Hepatocyte (in vitro differentiated cells): ENCODE results near the gene TMEM242.
"Not testable (repeated sequence)": the region's sequence is repeated elsewhere in the genome, so short reads cannot be mapped to it uniquely, and the experiment has no call there.

ENCODE experiments used
- EZH2 ChIP-seq: fragments of 200-600 bp; sonication (generic); IDR thresholded peaks from 2 replicates; pipeline ENCODE4 v1.6.1; 2016; ENCODE audit warnings: antibody characterized with exemption, mild to moderate bottlenecking, borderline replicate concordance
- TF ChIP-seq, protein P1 (sequence below): fragments of 200-600 bp; sonication (generic); IDR thresholded peaks from 2 replicates; pipeline ENCODE4 v1.5.1; 2016; ENCODE audit warnings: antibody characterized with exemption, mild to moderate bottlenecking; ENCODE audit not compliant: poor library complexity

DNA sequence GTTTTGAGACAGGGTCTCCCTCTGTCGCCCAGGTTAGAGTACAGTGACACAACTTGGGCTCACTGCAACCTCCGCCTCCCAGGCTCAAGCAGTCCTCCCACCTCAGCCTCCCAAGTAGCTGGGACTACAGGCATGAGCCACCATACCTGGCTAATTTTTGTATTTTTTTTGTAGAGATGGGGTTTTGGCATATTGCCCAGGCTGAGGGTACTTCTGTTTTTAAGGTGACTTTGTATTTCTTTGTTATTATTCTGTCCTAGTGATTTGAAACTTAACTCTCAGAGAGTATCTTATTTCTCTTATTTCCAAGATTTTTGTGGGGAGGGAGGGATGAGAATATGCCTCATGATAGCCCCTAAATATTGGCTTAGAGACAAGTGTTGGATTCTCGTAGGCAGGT, 14.0 kb upstream of the TMEM242 start:
- TF ChIP-seq, protein P1, sequence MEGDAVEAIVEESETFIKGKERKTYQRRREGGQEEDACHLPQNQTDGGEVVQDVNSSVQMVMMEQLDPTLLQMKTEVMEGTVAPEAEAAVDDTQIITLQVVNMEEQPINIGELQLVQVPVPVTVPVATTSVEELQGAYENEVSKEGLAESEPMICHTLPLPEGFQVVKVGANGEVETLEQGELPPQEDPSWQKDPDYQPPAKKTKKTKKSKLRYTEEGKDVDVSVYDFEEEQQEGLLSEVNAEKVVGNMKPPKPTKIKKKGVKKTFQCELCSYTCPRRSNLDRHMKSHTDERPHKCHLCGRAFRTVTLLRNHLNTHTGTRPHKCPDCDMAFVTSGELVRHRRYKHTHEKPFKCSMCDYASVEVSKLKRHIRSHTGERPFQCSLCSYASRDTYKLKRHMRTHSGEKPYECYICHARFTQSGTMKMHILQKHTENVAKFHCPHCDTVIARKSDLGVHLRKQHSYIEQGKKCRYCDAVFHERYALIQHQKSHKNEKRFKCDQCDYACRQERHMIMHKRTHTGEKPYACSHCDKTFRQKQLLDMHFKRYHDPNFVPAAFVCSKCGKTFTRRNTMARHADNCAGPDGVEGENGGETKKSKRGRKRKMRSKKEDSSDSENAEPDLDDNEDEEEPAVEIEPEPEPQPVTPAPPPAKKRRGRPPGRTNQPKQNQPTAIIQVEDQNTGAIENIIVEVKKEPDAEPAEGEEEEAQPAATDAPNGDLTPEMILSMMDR, result not testable (repeated sequence)
- not testable (repeated sequence) for TF ChIP-seq EZH2
